HEK293 (cell line): ENCODE measurements around the gene PLP1.

Experiments
- CTCF ChIP-seq: fragments of 450-650 bp; formaldehyde crosslinking; IDR thresholded peaks from 2 replicates; pipeline ENCODE4 v1.5.1; 2016; ENCODE audit warnings: missing biosample characterization, missing genetic modification characterization
- PBX3 ChIP-seq: sonication (generic); formaldehyde crosslinking; IDR thresholded peaks from 2 replicates; pipeline ENCODE4 v1.8.1; 2022; ENCODE audit warnings: mild to moderate bottlenecking, moderate library complexity, missing genetic modification reagents
- YY1 ChIP-seq: fragments of 450-650 bp; formaldehyde crosslinking; IDR thresholded peaks from 2 replicates; pipeline ENCODE4 v1.5.1; 2018; ENCODE audit warnings: missing biosample characterization, missing genetic modification characterization
- ZBTB21 ChIP-seq: fragments of 450-650 bp; formaldehyde crosslinking; IDR thresholded peaks from 2 replicates; pipeline ENCODE4 v1.5.1; 2017; ENCODE audit warnings: missing biosample characterization, missing genetic modification characterization

- TF ChIP-seq YY1 (tag by site-specific recombination) (no peak), PBX3 (no peak), CTCF (no peak), ZBTB21 (tag by site-specific recombination) (no peak)
Observed at GRCh38 chrX:103791228-103791627, 14.6 kb downstream of the PLP1 start.
